ENCODE data around the gene ZNF263.
"Not testable (repeated sequence)": the region's sequence is repeated elsewhere in the genome, so short reads cannot be mapped to it uniquely, and the experiment has no call there.

ZNF263 gene

DNA sequence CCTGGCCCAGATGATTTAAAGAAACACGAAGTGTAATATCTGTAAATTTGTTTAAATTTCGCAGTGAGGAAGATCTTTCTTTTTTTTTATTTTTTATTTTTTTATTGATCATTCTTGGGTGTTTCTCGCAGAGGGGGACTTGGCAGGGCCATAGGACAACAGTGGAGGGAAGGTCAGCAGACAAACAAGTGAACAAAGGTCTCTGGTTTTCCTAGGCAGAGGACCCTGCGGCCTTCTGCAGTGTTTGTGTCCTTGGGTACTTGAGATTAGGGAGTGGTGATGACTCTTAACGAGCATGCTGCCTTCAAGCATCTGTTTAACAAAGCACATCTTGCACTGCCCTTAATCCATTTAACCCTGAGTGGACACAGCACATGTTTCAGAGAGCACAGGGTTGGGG, 12.6 kb upstream of the ZNF263 start:
- DNase-seq: not testable (repeated sequence)

DNA sequence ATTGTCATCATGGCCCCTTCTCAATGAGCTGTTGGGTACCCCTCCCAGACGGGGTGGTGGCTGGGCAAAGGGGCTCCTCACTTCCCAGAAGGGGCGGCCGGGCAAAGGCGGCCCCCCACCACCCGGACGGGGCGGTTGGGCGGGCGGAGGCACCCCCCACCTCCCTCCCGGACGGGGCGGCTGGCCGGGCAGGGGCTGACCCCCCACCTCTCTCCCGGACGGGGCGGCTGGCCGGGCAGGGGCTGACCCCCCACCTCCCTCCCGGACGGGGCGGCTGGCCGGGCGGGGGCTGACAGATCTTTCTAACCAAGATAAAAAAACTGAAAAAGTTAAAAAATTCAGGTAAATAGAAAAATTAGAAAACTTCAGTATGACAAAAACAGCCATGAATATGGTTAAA, 12.0 kb upstream of the ZNF263 start:
- DNase-seq: not testable (repeated sequence)

DNA sequence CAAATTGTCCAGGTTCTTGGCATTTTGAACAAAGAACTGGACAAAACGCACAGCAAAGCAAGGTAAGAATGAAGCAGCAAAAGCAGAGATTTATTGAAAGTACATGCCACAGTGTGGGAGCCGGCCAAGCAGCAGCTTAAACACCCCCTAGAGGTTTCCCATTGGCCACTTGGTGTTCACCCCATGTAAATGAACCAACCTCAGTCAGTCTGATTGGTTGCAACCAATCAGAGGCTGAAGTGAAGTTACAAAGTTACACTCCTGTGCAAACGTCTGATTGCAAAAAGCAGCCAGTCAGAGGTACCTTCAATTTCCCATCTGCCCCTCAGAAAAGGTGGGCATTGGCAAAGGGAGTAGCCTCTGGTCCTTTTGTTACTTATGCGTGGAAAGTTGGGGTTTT, 8.8 kb upstream of the ZNF263 start:
- DNase-seq: peak; percentile 32

DNA sequence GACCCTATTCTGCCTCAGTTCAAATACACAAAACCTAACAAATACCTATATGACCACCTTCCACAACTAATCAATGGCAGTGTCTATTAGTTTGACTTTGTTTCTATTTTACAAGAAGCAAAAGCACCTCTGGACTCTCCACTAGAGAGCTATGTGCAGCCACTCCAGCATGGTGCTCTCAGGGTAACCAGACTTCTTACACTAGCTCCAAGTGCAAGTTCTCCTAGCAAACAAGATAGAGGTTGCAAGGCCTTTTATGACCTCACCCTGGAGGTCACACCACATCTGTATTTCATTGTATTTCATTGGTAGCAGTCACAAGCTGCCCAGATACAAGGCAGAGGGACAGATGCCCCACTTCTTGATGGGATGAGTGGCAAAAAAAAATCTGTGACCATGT, 8.3 kb upstream of the ZNF263 start:
- DNase-seq: no peak

DNA sequence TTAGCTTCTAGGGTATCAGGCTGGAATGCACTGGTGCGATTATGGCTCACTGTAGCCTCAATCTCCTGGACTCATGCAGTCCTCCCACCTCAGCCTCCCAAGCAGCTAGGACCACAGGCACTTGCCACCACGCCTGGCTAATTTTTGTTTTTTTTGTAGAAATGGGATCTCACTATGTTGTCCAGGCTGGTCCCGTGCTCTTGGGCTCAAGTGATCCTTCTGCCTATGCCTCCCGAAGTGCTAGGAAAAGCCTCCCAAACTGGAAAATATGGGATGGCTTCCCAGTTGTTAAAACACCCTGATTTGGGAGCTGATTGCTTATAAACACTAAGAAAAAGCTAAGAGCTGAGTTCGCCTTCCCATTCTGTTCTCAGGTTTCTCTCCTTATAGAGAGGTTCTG, 6.6 kb upstream of the ZNF263 start:
- DNase-seq: no peak

DNA sequence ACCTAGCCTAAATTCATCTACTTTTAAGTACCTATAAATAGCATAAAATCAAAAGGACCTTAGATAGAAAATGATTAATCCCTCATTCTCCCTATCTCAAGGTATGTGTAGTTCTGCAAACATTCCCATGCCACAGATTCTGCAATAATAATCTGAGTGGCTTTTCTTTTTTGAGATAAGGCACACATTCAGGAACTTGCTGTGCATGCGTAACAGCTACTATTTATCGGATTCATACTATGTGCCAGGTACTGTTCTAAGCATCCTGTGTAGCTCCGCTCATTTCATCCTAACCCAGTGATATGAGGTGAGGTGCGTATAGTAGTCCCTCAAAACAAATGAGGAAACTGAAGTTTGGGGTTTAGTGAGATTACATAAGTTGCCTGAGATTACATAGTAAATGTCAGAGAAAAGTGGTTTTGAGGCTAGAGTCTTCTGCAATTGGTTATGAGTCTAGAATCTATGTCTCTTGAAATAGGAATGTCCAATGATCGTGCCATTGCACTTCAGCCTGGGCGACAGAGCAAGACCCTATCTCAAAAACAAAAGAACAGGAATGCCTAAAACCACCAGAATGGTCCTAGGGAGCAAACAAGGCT, 2.0 kb upstream of the ZNF263 start:
- DNase-seq: no peak

DNA sequence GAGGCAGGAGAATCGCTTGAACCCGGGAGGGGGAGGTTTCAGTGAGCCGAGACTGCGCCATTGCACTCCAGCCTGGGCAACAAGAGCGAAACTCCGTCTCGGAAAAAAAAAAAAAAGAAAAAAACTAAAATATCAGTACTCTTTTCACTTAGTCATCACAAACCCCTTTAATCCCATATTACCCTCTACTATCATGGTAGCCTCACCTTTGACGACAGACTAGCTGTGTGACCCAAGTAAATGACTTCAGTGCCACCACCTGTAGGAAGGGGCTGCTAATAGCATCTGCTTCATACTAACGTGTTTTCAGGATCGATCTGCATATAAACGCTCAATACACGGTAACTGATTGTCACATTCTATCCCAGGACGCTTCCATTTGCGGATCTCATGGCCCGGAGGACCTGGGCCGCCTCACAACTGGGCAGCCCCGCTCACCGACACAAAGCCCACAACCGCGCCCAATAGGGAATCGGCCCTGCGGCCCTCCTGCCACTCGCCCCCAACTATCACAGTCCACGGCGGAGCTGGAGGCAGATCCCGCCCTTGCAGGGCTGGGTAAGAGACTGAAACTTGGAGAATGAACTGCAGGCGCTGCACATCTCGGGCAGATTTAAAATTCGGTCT, 1.1 kb upstream of the ZNF263 start:
- peak; percentile 36 for DNase-seq

DNA sequence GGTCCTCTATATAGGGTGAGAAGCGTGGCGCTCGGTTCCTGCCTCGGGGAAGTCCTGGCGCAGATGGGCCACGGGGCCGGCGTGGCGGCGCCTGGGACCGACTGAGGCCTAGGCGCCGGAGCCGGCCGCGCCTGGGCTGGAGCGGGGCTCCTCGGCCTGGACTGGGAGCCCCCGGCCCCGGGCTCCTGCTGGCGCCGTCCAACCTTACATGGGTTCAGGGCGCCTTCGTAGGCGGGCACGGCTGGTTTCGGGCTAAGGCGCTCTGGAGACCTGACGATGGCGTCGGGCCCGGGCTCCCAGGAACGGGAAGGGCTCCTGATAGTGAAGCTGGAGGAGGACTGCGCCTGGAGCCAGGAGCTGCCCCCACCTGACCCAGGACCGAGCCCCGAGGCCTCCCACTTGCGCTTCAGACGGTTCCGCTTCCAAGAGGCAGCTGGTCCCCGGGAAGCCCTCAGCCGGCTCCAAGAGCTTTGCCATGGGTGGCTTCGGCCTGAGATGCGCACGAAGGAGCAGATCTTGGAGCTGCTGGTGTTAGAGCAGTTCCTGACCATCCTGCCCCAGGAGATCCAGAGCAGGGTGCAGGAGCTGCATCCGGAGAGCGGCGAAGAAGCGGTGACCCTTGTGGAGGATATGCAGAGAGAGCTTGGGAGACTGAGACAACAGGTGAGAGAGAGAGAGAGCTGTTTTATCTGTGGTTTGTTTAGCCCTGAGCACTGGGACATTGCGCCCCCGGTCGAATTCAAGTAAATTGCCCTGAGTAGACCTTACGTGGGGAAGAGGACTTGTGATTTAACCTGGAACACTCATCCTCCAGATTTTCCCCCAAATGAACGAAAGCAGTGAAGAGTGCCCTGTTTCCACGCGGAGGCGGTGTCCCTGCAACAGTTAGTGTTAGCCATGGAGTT, 504 bp downstream of the ZNF263 start:
- no peak for DNase-seq

DNA sequence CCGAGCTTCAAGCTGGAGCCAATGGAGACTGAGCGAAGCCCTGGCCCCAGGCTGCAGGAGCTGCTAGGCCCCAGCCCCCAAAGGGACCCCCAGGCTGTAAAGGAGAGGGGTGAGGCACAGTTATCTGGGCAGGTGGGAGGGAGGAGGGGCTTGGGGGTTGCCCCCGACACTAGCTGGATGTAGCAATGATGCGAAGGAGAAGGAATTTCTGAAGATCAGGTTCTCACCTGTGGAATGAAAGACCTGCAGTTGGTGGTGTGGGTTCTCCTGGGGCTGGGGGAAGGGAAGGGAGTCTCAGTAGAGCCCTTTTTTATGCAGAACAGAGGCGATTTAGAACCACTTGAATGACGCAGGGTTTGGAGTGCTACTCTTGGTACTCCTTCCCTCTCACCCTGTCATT, 1.8 kb downstream of the ZNF263 start:
- DNase-seq: no peak

DNA sequence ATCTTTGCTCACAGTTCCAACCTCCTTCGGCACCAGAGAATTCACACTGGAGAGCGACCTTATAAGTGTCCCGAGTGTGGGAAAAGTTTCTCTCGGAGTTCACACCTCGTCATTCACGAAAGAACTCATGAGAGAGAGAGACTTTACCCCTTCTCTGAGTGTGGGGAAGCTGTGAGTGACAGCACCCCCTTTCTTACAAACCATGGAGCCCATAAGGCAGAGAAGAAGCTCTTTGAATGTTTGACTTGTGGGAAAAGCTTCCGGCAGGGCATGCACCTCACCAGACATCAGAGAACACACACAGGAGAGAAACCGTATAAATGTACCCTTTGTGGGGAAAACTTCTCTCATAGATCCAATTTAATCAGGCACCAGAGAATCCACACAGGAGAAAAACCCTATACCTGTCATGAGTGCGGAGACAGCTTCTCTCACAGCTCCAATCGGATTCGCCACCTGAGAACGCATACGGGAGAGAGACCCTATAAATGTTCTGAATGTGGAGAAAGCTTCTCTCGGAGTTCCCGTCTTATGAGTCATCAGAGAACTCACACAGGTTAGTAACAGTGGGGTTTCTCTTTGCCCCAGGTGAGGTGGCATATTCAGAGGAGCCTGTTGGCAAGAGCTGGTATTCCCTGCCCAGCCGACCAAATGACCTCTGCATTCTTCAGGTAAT, 6.8 kb downstream of the ZNF263 start:
- DNase-seq: no peak

DNA sequence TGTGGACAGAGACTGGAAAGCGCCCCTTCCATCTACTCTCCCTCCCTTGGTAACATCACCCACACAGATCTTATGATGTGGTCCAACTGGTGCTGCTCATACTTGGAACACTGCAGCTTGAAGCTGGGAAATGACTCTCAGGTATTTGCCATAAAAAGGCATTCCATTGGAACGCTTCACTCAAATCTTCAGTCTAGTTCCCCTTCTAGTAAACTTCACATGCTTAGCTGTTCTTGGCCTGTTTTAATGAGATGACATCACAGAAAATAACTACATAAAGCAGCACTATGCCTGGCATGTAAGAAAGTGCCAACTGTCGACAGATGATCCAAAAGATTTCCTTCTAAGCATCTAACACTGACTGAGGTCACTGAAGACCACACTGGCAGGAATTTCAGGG, 9.3 kb downstream of the ZNF263 start:
- no peak for DNase-seq

DNA sequence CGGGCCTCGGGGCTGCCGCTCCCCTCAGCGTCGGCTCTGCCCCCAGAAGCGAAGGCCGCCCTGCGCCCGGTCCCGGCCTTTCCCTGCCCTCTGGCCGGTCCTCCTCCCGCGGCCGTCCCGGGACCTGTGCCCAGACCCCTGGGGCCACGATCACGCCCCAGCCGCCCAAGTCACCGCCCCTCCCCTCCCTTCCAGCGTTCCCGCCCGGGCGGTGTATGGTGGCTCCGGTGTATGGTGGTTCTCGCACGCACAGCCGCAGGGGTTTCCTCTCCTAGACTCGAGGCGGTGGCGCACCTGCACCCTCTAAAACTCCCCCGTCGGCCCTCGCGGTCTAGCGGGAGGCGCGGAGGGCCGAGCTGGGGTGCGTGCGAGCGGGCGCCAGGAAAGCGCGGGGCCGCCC, 11.9 kb downstream of the ZNF263 start:
- DNase-seq: no peak

DNA sequence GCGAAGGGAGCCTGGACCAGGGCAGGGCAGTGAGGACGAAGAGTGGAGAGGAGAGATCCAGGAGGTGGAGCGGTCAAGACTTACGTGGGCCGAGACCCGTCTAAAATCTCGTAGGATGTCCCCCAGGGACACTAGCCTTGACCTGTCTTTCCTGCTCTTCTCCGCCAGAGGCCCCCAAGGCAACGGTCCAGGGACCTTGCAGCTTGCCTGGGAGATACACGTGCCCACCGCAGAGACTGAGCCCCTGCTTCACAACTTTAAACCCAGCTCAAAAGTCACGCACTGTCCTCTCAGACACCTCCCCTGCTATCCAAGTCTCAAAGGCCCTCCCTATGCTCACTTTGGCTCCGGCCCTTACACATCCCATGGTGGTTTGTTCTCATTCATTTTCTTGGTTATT, 12.5 kb downstream of the ZNF263 start:
- DNase-seq: no peak

DNA sequence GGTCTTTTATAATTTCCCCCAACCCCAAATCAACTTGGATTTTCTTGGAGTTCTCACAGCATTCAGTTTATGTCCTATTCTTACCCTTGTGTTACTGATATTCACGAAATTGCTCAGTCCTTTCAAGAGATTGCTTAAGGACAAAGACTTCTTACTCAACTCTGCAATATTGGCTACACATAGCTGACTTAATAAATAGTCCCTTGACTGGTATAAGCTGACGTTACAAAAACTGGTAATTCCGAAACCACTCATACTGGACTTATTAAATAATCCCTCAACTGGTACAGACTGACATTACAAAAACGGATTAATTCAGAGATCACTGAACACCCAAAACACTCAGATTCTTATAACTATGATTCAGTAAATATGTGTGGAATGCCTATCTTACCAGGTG, 21.1 kb downstream of the ZNF263 start:
- no peak for DNase-seq

DNA sequence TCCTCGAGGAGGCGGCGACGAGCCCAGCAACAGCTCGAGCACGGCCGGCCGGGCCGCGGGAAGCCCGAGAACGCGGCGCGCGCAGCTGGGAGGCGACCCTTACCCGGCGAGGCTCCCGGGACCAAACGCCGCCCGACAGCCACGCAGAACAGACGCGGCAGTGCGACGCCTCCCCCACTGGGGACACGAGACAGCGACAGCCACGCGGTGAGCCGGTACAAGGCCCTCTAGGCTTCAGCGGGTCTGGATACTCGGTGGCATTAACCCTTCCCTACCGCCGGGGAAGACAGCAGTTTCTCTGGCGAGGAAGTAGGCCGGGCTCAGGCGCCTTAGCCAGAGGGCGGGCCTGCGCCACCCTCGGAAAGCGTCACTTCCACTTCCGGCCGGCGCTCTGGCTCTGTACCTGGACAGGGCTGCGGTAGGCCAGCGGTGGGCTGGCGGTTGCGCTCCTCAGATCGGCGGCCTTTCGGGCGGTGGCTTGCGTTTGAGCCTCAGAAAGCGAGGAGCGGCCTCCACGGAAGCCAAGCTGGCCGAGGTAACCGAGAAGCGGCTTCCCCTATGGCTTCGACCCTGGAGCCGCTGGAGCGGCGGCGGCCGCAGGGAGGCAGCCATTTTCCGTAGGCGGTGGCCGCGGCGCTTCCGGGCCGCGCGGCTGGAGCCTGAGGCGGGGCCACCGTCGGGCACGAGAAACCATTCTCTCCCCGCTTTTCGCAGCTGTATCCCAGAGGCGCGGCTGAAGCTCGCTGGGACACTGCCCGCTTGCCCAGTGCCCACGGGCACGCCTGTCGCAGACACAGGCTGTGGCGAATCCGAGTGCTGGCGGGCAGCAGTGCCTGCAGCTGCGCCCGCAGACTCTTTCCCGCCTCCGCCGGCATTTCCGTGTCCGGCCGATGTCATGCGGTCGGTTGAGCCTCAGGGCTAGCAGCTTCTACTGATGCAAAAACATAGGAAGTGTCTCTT, 22.1 kb downstream of the ZNF263 start, which contains the start of the genes TIGD7 and ZNF75A:
Gene TIGD7, minus strand, starts transcription at position 322 of the 960 bp plus-strand sequence. CDS start 4,816 bp downstream, outside the sequence.
Gene ZNF75A, plus strand, starts transcription at position 389 of the 960 bp plus-strand sequence. CDS start 2,932 bp downstream, outside the sequence.
- peak; percentile 14 for DNase-seq

DNA sequence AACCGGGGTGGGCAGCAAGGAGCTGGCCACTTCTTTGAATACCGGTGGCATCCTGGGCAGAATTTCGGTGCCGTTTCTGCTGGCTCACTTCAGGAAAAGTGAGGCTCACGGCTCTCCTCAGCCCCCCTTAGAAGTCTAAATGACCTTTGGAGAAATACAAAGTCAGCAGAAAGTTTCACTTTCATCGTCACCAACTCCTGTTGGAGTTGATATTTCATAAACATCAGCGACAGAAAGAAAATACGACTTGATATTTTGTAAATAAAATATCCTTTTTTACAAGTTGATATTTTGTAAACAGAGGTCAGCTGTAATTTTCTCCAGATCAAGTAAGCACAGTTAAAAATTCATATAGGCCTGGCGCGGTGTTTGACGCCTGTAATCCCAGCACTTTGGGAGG, 22.8 kb downstream of the ZNF263 start:
- DNase-seq: no peak

DNA sequence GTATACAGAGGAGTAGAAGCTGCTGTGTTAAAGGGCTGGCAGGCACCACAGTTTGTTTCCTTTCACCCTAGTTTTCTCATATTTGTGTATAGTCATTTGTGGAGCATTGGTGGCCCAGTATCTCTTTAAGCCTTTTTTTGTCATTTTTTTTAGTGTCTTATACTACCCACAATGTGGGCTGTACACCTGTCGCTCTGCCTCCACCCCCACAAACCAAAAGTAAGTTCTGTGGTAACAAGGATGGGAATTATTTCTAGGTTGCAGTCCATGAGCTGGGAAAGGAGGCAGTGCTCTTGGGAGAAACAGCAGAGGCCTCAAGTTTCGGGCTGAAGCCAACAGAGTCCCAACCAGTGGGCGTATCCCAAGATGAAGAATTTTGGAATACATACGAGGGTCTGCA, 28.2 kb downstream of the ZNF263 start:
- DNase-seq: no peak

DNA sequence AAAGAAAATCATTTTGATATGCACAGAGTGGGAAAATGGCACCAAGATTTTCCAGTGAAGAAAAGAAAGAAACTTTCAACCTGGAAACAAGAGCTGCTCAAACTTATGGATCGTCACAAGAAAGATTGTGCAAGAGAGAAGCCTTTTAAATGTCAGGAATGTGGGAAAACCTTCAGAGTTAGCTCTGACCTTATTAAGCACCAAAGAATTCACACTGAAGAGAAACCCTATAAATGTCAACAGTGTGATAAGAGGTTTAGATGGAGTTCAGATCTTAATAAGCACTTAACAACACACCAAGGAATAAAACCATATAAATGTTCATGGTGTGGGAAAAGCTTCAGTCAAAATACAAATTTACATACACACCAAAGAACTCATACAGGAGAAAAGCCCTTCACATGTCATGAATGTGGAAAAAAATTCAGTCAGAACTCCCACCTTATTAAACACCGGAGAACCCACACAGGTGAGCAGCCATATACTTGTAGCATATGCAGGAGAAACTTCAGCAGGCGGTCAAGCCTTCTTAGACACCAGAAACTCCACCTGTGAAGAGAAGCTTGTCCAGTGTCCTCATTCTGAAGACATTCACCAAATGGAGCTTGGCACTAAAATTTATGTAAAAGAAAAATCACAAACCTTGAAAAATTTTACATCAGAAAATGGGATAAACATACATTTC, 34.2 kb downstream of the ZNF263 start:
- no peak for DNase-seq

DNA sequence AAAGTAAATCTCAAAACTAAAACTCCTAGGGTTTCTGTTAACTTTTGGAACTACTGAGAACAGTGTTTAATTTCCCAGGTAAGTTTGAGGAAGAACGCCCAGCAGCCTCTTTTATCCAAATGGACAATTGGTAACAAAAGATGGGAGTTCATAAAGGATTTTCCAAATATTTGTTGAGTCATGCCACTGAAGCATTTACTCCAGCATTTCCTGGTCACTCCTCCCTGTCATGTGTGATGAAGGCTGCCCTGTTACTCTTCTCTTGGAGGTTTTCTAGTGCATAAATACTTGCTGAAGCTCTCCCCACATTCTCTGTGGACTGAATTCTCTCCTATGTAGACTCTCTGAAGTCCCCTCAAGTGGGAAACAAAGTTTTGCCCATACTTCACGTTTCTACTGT, 38.5 kb downstream of the ZNF263 start:
- no peak for DNase-seq

DNA sequence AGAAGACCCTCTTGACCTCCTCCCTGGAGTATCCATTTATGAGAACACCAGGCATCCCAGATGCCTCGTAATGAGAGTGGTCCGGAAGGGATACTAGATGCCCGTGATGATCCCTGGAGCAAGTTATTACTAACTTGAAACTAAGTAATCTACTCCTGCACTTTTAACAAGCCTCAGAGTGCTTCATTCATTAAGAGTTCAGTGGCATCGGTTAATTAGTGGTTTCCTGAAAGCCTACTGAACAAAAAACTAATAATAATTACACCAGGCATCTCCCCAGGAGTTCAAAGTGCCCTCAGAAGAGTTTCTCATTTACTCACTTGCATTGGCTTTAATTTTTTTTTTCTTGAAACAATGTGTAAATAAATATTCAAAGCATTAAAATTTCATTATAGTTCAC, 44.2 kb downstream of the ZNF263 start:
- DNase-seq: no peak

DNA sequence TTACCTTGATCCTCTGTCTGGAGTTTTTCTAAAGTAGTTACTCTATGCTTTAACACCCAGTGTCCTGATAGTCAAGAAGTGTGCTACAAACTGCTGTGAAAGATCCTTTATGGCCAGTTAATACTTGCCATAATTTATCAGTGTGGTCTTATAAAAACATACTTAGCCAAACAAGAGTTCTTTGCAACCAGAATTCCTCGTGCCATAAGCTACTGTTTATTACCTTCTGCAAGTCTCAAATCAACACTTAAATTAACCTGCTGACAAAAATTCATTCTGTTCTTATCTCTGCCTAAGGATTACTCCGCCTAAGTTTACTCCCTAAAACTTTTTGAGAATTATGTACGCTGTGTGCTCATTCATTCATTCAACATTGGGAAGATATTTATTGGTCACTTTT, 44.8 kb downstream of the ZNF263 start:
- DNase-seq: no peak

Measured in NCI-H1436 treated with DMSO at 0.1 percent for 48 hours (cell line).